T-cell (primary cell): ENCODE data around the gene CERS1. TPM values are rescaled to one million over a fixed set of nuclear protein-coding genes. Genes with fewer than 3 reads are reported as not detected.

Source experiments
- ATAC-seq, 4 experiments: fragments of 200-7000 bp in 3 of 4; fragments of 150-1000 bp in 1 of 4; cut with Tn5 transposase; replicated peaks in 1 of 4; 1 replicate in 3 of 4; 2 replicates in 1 of 4; pipeline ENCODE4 v1.10.0; 2021; ENCODE audit warnings: moderate library complexity in 3 of 4, mild to moderate bottlenecking in 2 of 4, moderate number of reproducible peaks in 1 of 4
- CTCF ChIA-PET, 2 donors: fragments of 300-600 bp; sonication (Branson Sonifier 250); formaldehyde crosslinking; loops; one replicate each; lab custom pipeline; 2022; ENCODE audit warnings: antibody characterized with exemption in 2 of 2; lab: Charles Lee
- POLR2A ChIA-PET, 2 donors: fragments of 300-600 bp; sonication (Branson Sonifier 250); formaldehyde crosslinking; loops; one replicate each; lab custom pipeline; 2022; ENCODE audit warnings: antibody characterized with exemption in 2 of 2; lab: Charles Lee
- DNase-seq, 35 experiments: peaks; one replicate each; pipeline versions ENCODE4 v3.0.0 to v3.0.0-alpha.2; 2013 to 2023
- H3K27ac ChIP-seq: one replicate; pipeline ENCODE4 v1.5.1; 2013; ENCODE audit warnings: low read length
- H3K27me3 ChIP-seq, 2 experiments: replicated peaks in 1 of 2; 1 replicate in 1 of 2; 2 replicates in 1 of 2; pipeline versions ENCODE4 v1.6.1 to v1.7.0; 2013; ENCODE audit warnings: low read length in 1 of 2, mixed read lengths in 1 of 2; ENCODE audit not compliant: control insufficient read depth in 2 of 2, insufficient read depth in 2 of 2; ENCODE audit errors: extremely low read depth in 1 of 2
- H3K36me3 ChIP-seq, 2 donors: 1 replicate in 1 of 2; 2 replicates in 1 of 2; pipeline versions ENCODE4 v1.6.1 to v1.7.0; 2013; ENCODE audit warnings: low read length in 1 of 2; ENCODE audit not compliant: control insufficient read depth in 2 of 2, insufficient read depth in 1 of 2; ENCODE audit errors: extremely low read depth in 1 of 2
- H3K4me1 ChIP-seq, 2 experiments: 1 replicate in 1 of 2; 2 replicates in 1 of 2; pipeline versions ENCODE4 v1.6.1 to v1.7.0; 2013; ENCODE audit warnings: low read length in 2 of 2, mixed read lengths in 1 of 2; ENCODE audit not compliant: insufficient read depth in 2 of 2, control insufficient read depth in 1 of 2; ENCODE audit errors: extremely low read depth in 1 of 2
- H3K4me3 ChIP-seq, 2 donors: 1 replicate in 1 of 2; 2 replicates in 1 of 2; pipeline versions ENCODE4 v1.5.1 to v1.7.0; 2013; ENCODE audit warnings: mild to moderate bottlenecking in 2 of 2, low read length in 1 of 2, moderate library complexity in 1 of 2; ENCODE audit not compliant: control insufficient read depth in 1 of 2; ENCODE audit errors: extremely low read depth in 1 of 2
- H3K9me3 ChIP-seq: 2 replicates; pipeline ENCODE4 v1.7.0; 2013
- H3K27ac Mint-ChIP-seq, 2 donors: one replicate each; pipeline ENCODE4 v1.8.0; 2020 to 2021; ENCODE audit warnings: mild to moderate bottlenecking in 2 of 2, mixed read lengths in 2 of 2
- H3K27me3 Mint-ChIP-seq, 2 donors: one replicate each; pipeline ENCODE4 v1.8.0; 2021 to 2022; ENCODE audit warnings: mixed read lengths in 2 of 2
- H3K36me3 Mint-ChIP-seq: one replicate; pipeline ENCODE4 v1.8.0; 2021; ENCODE audit warnings: mixed read lengths
- H3K4me1 Mint-ChIP-seq, 3 donors: one replicate each; pipeline ENCODE4 v1.8.0; 2020 to 2022; ENCODE audit warnings: mixed read lengths in 3 of 3, mild to moderate bottlenecking in 1 of 3
- H3K4me3 Mint-ChIP-seq, 3 donors: one replicate each; pipeline ENCODE4 v1.8.0; 2020 to 2022; ENCODE audit warnings: mild to moderate bottlenecking in 3 of 3, mixed read lengths in 3 of 3, moderate library complexity in 3 of 3
- H3K9me3 Mint-ChIP-seq, 3 donors: one replicate each; pipeline ENCODE4 v1.8.0; 2020 to 2022; ENCODE audit warnings: mixed read lengths in 3 of 3
- WGBS: methylation state at CpG from one replicate; pipeline ENCODE4 v1.1.5; 2013; ENCODE audit warnings: missing lambda C conversion rate; ENCODE audit not compliant: insufficient coverage; 5-methylcytosine and 5-hydroxymethylcytosine counted together
- total RNA-seq, 35 experiments: library from RNA in 6 of 35; stranded (reverse) in 6 of 35; fragments of 120-200 nt in 1 of 35; gene quantifications; one replicate each; pipeline versions ENCODE4 v1.2.1 to v1.2.4 and lab custom pipeline; 2013 to 2026

Gene CERS1
- total RNA-seq, 5 donors from 2014 or later (not counting 1 experiment from before 2014, with no cell fraction given): 0.20 TPM; not detected in 3

GRCh38 chr19:18910801-18911436 is 15.0 kb upstream of the CERS1 start:
- Mint-ChIP-seq H3K36me3 (peaks cover 17% of the 10 kb centered on the region), H3K27me3 (no peaks in the 10 kb centered on the region), H3K4me1 (peaks cover 16 to 21% (median 19%) of the 10 kb centered on the region in 3 donors), H3K4me3 (no peak overlapping the region), H3K9me3 (no peaks in the 10 kb centered on the region), H3K27ac (no peak overlapping the region)
- WGBS: over 99% methylated on average over 13 of the region's 19 CpGs
- Histone ChIP-seq H3K27ac (no peak overlapping the region), H3K4me1 (peaks cover 0 to 30% of the 10 kb centered on the region in 2 experiments), H3K36me3 (peaks cover 18 to 74% of the 10 kb centered on the region in 2 donors), H3K27me3 (no peaks in the 10 kb centered on the region), H3K4me3 (no peak overlapping the region), H3K9me3 (no peaks in the 10 kb centered on the region)
- ATAC-seq (no peak), DNase-seq (no peak)
- POLR2A ChIA-PET: no interaction called here
- CTCF ChIA-PET: no interaction called here

GRCh38 chr19:18910010-18910409 is 14.1 kb upstream of the CERS1 start:
- DNase-seq (no peak), ATAC-seq (no peak)
- no peak overlapping the region for H3K27ac Mint-ChIP-seq
- peaks cover 7 to 15% (median 11%) of the 10 kb centered on the region in 3 donors for H3K4me1 Mint-ChIP-seq
- H3K9me3 Mint-ChIP-seq: no peaks in the 10 kb centered on the region
- Histone ChIP-seq H3K9me3 (no peaks in the 10 kb centered on the region), H3K36me3 (peaks cover 15 to 73% of the 10 kb centered on the region in 2 donors), H3K4me1 (peaks cover 0 to 21% of the 10 kb centered on the region in 2 experiments), H3K27ac (no peak overlapping the region), H3K4me3 (no peak overlapping the region), H3K27me3 (peaks cover 0 to 3% of the 10 kb centered on the region in 2 experiments)
- H3K36me3 Mint-ChIP-seq: peaks cover 22% of the 10 kb centered on the region
- H3K27me3 Mint-ChIP-seq: no peaks in the 10 kb centered on the region
- H3K4me3 Mint-ChIP-seq: no peak overlapping the region
- POLR2A ChIA-PET: no interaction called here
- CTCF ChIA-PET: no interaction called here
- WGBS: 91% methylated on average over 9 of the region's 10 CpGs

DNA sequence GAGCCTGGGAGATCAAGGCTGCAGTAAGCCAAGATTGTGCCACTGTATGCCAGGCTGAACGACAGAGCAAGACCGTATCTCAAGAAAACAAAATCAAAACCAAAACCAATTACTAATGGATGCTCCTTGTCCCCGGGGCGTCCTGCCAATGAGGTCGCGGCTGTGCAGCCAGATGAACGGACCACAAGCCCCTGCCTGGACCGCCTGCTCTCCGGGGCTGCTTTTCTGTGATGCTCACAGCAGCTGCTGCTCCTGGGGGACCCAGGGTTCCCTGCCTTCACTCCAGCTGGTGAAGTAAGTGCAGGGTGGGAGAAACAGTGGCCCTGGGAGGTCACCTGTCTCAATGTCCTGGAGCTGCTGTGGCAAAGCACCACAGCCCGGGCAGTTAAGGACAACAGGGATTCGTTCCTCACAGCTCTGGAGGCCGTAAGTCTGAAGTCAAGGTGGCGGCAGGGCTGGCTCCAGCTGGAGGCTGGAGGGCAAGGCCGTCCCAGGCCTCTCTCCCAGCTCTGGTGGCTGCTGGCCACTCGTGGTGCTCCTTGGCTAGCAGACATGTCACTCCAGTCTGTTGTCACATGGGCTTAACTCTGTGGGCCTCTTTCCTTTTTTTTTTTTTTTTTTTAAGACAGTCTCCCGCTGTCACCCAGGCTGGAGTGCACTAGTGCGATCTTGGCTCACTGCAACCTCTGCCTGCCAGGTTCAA is 13.1 kb upstream of the CERS1 start:
- no peak overlapping the region for H3K4me3 ChIP-seq
- 94% methylated on average over 14 of the region's 17 CpGs for WGBS
- no peak for ATAC-seq
- no peak overlapping the region for H3K27ac Mint-ChIP-seq
- POLR2A ChIA-PET: interaction anchor here in 1 of 2 donors (1.3 kb wide), 1 partner anchor 10 kb away, joined by 3 read pairs; the partner anchor contains the start of genes COPE and DDX49
- no peak for DNase-seq
- H3K27me3 Mint-ChIP-seq: no peaks in the 10 kb centered on the region
- peaks cover 19 to 76% of the 10 kb centered on the region in 2 donors for H3K36me3 ChIP-seq
- peaks cover 0 to 6% of the 10 kb centered on the region in 2 experiments for H3K27me3 ChIP-seq
- no peak overlapping the region for H3K27ac ChIP-seq
- H3K9me3 Mint-ChIP-seq: no peaks in the 10 kb centered on the region
- H3K4me1 Mint-ChIP-seq: peaks cover 6 to 12% (median 9%) of the 10 kb centered on the region in 3 donors
- peaks cover 24% of the 10 kb centered on the region for H3K36me3 Mint-ChIP-seq
- H3K4me3 Mint-ChIP-seq: no peak overlapping the region
- peaks cover 0 to 17% of the 10 kb centered on the region in 2 experiments for H3K4me1 ChIP-seq
- CTCF ChIA-PET: no interaction called here
- no peaks in the 10 kb centered on the region for H3K9me3 ChIP-seq

- ATAC-seq (no peak), DNase-seq (no peak)
- H3K4me3 Mint-ChIP-seq: no peak overlapping the region
- Histone ChIP-seq H3K36me3 (peaks cover 13 to 60% of the 10 kb centered on the region in 2 donors), H3K9me3 (no peaks in the 10 kb centered on the region), H3K4me1 (peaks cover 0 to 5% of the 10 kb centered on the region in 2 experiments), H3K27me3 (peaks cover 0 to 6% of the 10 kb centered on the region in 2 experiments), H3K4me3 (no peak overlapping the region), H3K27ac (no peak overlapping the region)
- no peak overlapping the region for H3K27ac Mint-ChIP-seq
- no peaks in the 10 kb centered on the region for H3K27me3 Mint-ChIP-seq
- H3K9me3 Mint-ChIP-seq: no peaks in the 10 kb centered on the region
- POLR2A ChIA-PET: no interaction called here
- no peaks in the 10 kb centered on the region for H3K4me1 Mint-ChIP-seq
- CTCF ChIA-PET: interaction anchor here in 1 of 2 donors (0.6 kb wide), 1 partner anchor 201 kb away, joined by 11 read pairs; no protein-coding TSS in a partner anchor
- 96% methylated on average over 30 of the region's 36 CpGs for WGBS
- H3K36me3 Mint-ChIP-seq: peaks cover 17% of the 10 kb centered on the region
Observed at GRCh38 chr19:18906605-18907519, 10.9 kb upstream of the CERS1 start.

- Mint-ChIP-seq H3K4me1 (no peaks in the 10 kb centered on the region), H3K36me3 (peaks cover 26% of the 10 kb centered on the region), H3K27ac (no peak overlapping the region), H3K9me3 (no peaks in the 10 kb centered on the region), H3K4me3 (no peak overlapping the region), H3K27me3 (no peaks in the 10 kb centered on the region)
- WGBS: 83% methylated on average over 16 of the region's 26 CpGs
- ATAC-seq (no peak), DNase-seq (no peak)
- H3K4me3 ChIP-seq: no peak overlapping the region
- no peak overlapping the region for H3K27ac ChIP-seq
- H3K36me3 ChIP-seq: peaks cover 17 to 62% of the 10 kb centered on the region in 2 donors
- H3K4me1 ChIP-seq: no peaks in the 10 kb centered on the region
- ChIA-PET CTCF (no interaction called here), POLR2A (no interaction called here)
- peaks cover 0 to 13% of the 10 kb centered on the region in 2 experiments for H3K27me3 ChIP-seq
- H3K9me3 ChIP-seq: no peaks in the 10 kb centered on the region
Observed at GRCh38 chr19:18905513-18906236, 9.7 kb upstream of the CERS1 start.
